Uterus (tissue), 4 donors: ENCODE data around the gene MYOCD. TPM values are rescaled to one million over a fixed set of nuclear protein-coding genes. Genes with fewer than 3 reads are reported as not detected.

Experiments used
- DNase-seq, 2 donors: peaks; one replicate each; pipeline ENCODE4 v3.0.0-alpha.2; 2019 to 2020
- H3K27ac ChIP-seq, 2 donors: fragments of 200-600 bp; sonication (generic); 1 replicate in 1 of 2; 2 replicates in 1 of 2; pipeline ENCODE4 v1.5.1; 2016 to 2018
- H3K27me3 ChIP-seq, 2 donors: fragments of 200-600 bp; sonication (generic); one replicate each; pipeline ENCODE4 v1.5.1; 2018 to 2019; ENCODE audit warnings: control low read depth in 1 of 2
- H3K36me3 ChIP-seq, 2 donors: fragments of 200-600 bp; sonication (generic); one replicate each; pipeline ENCODE4 v1.5.1; 2019; ENCODE audit warnings: control low read depth in 1 of 2
- H3K4me1 ChIP-seq, 2 donors: fragments of 200-600 bp; sonication (generic); one replicate each; pipeline ENCODE4 v1.5.1; 2018 to 2019; ENCODE audit warnings: control low read depth in 1 of 2
- H3K4me3 ChIP-seq, 2 donors: fragments of 200-600 bp; sonication (generic); 1 replicate in 1 of 2; 2 replicates in 1 of 2; pipeline ENCODE4 v1.5.1; 2018 to 2019; ENCODE audit warnings: mild to moderate bottlenecking in 1 of 2
- H3K9me3 ChIP-seq, 2 donors: fragments of 200-600 bp; sonication (generic); one replicate each; pipeline ENCODE4 v1.5.1; 2019; ENCODE audit warnings: control low read depth in 1 of 2
- POLR2A ChIP-seq, 2 donors: fragments of 450-650 bp; IDR thresholded peaks; one replicate each; pipeline ENCODE4 v1.6.1; 2016; ENCODE audit warnings: antibody characterized with exemption in 2 of 2, mild to moderate bottlenecking in 1 of 2, moderate library complexity in 1 of 2
- intact Hi-C: fragments of 100-400 bp; cut with DNase I; formaldehyde crosslinking; loops from one replicate; pipeline ENCODE4 v1.15.1; 2023; ENCODE audit warnings: low total_unique reads
- total RNA-seq, 4 donors: library from RNA; depleted of rRNA in 3 of 4; stranded (reverse); fragments of >200 nt in 3 of 4; gene quantifications; one replicate each; pipeline versions ENCODE4 v1.1.0 to v1.2.4, GENCODE V29; 2014 to 2023
- TF ChIP-seq, protein P1 (sequence below), 4 experiments: fragments of 200-600 bp in 2 of 4; fragments of 450-650 bp in 2 of 4; sonication (generic) in 2 of 4; IDR thresholded peaks; one replicate each; pipeline ENCODE4 v1.5.1; 2016 to 2019; ENCODE audit warnings: antibody characterized with exemption in 4 of 4, mild to moderate bottlenecking in 2 of 4, moderate library complexity in 1 of 4
- donor health status: DM: yes; HTN: yes; CAD: no.

The MYOCD gene
- total RNA-seq, 4 donors from 2014 or later, result 3.3 to 54.6 (median 14.6) TPM

- H3K27me3 ChIP-seq, result no peaks in the 10 kb centered on the region
- intact Hi-C loops, result no loop called here
- H3K9me3 ChIP-seq, result no peaks in the 10 kb centered on the region
- no peak overlapping the region for H3K4me3 ChIP-seq
- no peak for TF ChIP-seq POLR2A (IDR thresholded peaks at IDR 0.05)
- TF ChIP-seq, protein P1, sequence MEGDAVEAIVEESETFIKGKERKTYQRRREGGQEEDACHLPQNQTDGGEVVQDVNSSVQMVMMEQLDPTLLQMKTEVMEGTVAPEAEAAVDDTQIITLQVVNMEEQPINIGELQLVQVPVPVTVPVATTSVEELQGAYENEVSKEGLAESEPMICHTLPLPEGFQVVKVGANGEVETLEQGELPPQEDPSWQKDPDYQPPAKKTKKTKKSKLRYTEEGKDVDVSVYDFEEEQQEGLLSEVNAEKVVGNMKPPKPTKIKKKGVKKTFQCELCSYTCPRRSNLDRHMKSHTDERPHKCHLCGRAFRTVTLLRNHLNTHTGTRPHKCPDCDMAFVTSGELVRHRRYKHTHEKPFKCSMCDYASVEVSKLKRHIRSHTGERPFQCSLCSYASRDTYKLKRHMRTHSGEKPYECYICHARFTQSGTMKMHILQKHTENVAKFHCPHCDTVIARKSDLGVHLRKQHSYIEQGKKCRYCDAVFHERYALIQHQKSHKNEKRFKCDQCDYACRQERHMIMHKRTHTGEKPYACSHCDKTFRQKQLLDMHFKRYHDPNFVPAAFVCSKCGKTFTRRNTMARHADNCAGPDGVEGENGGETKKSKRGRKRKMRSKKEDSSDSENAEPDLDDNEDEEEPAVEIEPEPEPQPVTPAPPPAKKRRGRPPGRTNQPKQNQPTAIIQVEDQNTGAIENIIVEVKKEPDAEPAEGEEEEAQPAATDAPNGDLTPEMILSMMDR (IDR thresholded peaks at IDR 0.05), result no peak
- no peaks in the 10 kb centered on the region for H3K4me1 ChIP-seq
- H3K36me3 ChIP-seq, result no peaks in the 10 kb centered on the region
- DNase-seq, result no peak
- no peak overlapping the region for H3K27ac ChIP-seq
Observed at GRCh38 chr17:12642034-12642433, 23.7 kb upstream of the MYOCD start.

DNA sequence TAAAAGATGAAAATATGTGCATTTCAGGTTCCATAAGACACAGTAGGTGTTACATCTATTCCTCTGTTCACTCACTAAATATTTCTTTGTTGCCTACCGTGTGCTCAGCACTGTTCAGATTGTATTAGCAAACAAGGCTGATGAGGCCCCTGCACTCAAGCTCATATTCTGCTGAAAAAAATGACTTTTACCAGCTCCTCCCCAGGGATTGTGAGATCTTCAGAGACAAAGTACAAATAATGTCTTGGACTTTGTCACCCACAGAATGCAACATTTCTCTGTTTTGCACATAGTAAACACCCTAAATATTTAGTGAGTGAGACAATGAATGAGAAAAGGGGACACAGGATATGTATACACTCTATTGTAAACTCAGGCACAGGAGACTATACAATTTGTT, 21.9 kb upstream of the MYOCD start:
- H3K27me3 ChIP-seq, result no peaks in the 10 kb centered on the region
- H3K4me1 ChIP-seq, result no peaks in the 10 kb centered on the region
- no peaks in the 10 kb centered on the region for H3K36me3 ChIP-seq
- DNase-seq, result no peak
- intact Hi-C loops, result no loop called here
- no peak for TF ChIP-seq POLR2A (IDR thresholded peaks at IDR 0.05)
- TF ChIP-seq, protein P1 (IDR thresholded peaks at IDR 0.05), result no peak
- no peak overlapping the region for H3K27ac ChIP-seq
- no peaks in the 10 kb centered on the region for H3K9me3 ChIP-seq
- no peak overlapping the region for H3K4me3 ChIP-seq

DNA sequence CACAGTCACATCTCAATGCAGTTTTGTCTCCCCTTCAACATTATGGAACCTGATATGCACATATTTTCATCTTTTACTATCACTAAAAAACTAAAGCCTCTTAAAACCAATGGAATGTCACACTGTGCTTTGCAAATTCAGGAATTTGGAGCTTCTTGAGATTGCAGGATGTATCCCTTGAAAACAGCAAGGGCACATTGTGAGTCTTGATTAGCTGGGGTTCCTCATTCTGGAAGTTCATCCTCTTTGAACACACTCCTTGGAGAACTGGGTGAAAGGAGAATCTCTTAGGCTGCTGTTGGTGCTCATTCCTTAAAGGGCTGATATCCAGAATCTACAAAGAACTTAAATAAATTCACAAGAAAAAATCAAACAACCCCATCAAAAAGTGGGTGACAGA, 21.1 kb upstream of the MYOCD start:
- Histone ChIP-seq H3K9me3 (no peaks in the 10 kb centered on the region), H3K27ac (no peak overlapping the region), H3K36me3 (no peaks in the 10 kb centered on the region), H3K27me3 (no peaks in the 10 kb centered on the region), H3K4me1 (no peaks in the 10 kb centered on the region), H3K4me3 (no peak overlapping the region)
- TF ChIP-seq, protein P1 (IDR thresholded peaks at IDR 0.05), result no peak
- TF ChIP-seq POLR2A (IDR thresholded peaks at IDR 0.05), result no peak
- no peak for DNase-seq
- intact Hi-C loops, result no loop called here

DNA sequence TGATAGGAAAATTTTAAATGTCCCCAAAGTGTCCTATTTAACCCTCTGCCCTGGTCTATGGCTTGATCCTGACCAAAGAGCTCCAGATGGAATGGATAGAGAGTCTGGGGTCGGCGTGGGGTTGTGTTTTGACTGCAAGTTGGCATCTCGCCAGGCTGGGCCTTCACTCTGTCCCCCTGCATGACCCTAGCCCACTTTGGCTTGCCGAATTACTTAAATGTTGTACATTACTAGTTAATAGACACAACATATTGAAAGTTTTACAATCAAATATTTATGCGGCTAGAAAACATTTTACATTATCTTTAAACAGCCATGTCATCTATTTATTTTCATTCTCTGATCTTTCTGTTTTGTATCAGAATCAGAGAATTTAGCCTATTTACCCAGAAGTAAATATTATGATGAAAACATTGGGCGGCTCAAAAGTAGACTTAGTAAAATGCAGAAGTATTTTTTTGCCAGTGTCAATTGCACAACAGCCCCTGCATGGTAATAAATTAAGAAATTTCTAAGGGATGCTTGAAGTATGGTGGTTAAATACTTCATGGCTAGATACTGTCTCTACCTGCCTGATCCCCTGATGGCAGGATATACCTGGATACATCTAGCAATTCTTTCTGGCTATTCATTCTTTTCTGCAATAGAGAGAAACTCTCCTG, 18.8 kb upstream of the MYOCD start:
- Histone ChIP-seq H3K4me1 (no peaks in the 10 kb centered on the region), H3K27ac (no peak overlapping the region), H3K9me3 (no peaks in the 10 kb centered on the region), H3K4me3 (no peak overlapping the region), H3K27me3 (no peaks in the 10 kb centered on the region), H3K36me3 (no peaks in the 10 kb centered on the region)
- DNase-seq, result no peak
- intact Hi-C loops, result no loop called here
- TF ChIP-seq, protein P1 (IDR thresholded peaks at IDR 0.05), result no peak
- TF ChIP-seq POLR2A (IDR thresholded peaks at IDR 0.05), result no peak

- Histone ChIP-seq H3K27me3 (no peaks in the 10 kb centered on the region), H3K4me3 (no peak overlapping the region), H3K36me3 (no peaks in the 10 kb centered on the region), H3K27ac (no peak overlapping the region), H3K9me3 (no peaks in the 10 kb centered on the region), H3K4me1 (no peaks in the 10 kb centered on the region)
- TF ChIP-seq, protein P1 (IDR thresholded peaks at IDR 0.05), result no peak
- TF ChIP-seq POLR2A (IDR thresholded peaks at IDR 0.05), result no peak
- no peak for DNase-seq
- intact Hi-C loops, result no loop called here
Observed at GRCh38 chr17:12648498-12648897, 17.2 kb upstream of the MYOCD start.
